K562 (cell line): ENCODE measurements around the gene TALDO1. TPM values are rescaled to one million over a fixed set of nuclear protein-coding genes. Genes with fewer than 3 reads are reported as not detected.

Experiments
- ATAC-seq: fragments of 200-7000 bp; cut with Tn5 transposase; 3 replicates; pipeline ENCODE4 v1.9.1; 2020; ENCODE audit warnings: moderate library complexity
- BruUV-seq: library from RNA; stranded (reverse); fragments of 400-500 nt; replicated peaks from 2 replicates; lab custom pipeline; 2021; lab: Mats Ljungman, UMichigan
- CTCF ChIA-PET: fragments of 300-600 bp; formaldehyde crosslinking; extraction: SDS; loops from one replicate; lab custom pipeline; 2021; ENCODE audit warnings: low intra/inter-chr PET ratio; lab: Yijun Ruan, JAX
- POLR2A ChIA-PET: fragments of 300-600, 350-650 bp; sonication (Branson Sonifier 250); formaldehyde crosslinking; extraction: SDS; loops from one replicate; lab custom pipeline; 2021; ENCODE audit warnings: antibody characterized with exemption, inconsistent platforms; lab: Yijun Ruan, JAX
- DNase-seq, 4 experiments: peaks; one replicate each; pipeline versions ENCODE4 v3.0.0 to v3.0.0-alpha.2; 2011 to 2018; ENCODE audit warnings: low spot score in 3 of 4, mixed read lengths in 3 of 4; ENCODE audit errors: extremely low read depth in 1 of 4
- FAIRE-seq: peaks from 2 replicates; lab custom pipeline; 2011; peaks lifted over from hg19 to GRCh38; lab: Jason Lieb, UNC
- H2AFZ ChIP-seq: 2 replicates; pipeline ENCODE4 v1.6.0; 2011; ENCODE audit warnings: low read depth, low read length, control low read depth, inconsistent platforms
- H3K27ac ChIP-seq: fragments of 200-600 bp; 3 replicates; pipeline ENCODE4 v1.8.0; 2011; ENCODE audit warnings: low read depth, mild to moderate bottlenecking, control low read depth, inconsistent platforms, low read length, moderate library complexity, mixed read lengths; ENCODE audit errors: extremely low read depth
- H3K27me3 ChIP-seq, 2 experiments: fragments of 300-600 bp in 1 of 2; 2 replicates in 1 of 2; 3 replicates in 1 of 2; pipeline versions ENCODE4 v1.6.0 to v1.8.0; 2011; ENCODE audit warnings: inconsistent platforms in 2 of 2, low read length in 2 of 2, mild to moderate bottlenecking in 1 of 2, mixed read lengths in 1 of 2, moderate library complexity in 1 of 2; ENCODE audit not compliant: control insufficient read depth in 2 of 2, insufficient read depth in 2 of 2
- H3K36me3 ChIP-seq: fragments of 300-600 bp; 3 replicates; pipeline ENCODE4 v1.8.0; 2011; ENCODE audit warnings: mild to moderate bottlenecking, low read length, inconsistent platforms; ENCODE audit not compliant: control insufficient read depth, insufficient read depth
- H3K4me1 ChIP-seq, 2 experiments: fragments of 200-600 bp in 1 of 2; replicated peaks in 1 of 2; 2 replicates in 1 of 2; 3 replicates in 1 of 2; pipeline versions ENCODE4 v1.5.1 to v1.8.0; 2011; ENCODE audit warnings: inconsistent platforms in 2 of 2, low read length in 2 of 2, mild to moderate bottlenecking in 1 of 2, mixed read lengths in 1 of 2, moderate library complexity in 1 of 2; ENCODE audit not compliant: control insufficient read depth in 2 of 2, insufficient read depth in 2 of 2
- H3K4me2 ChIP-seq: 2 replicates; pipeline ENCODE4 v1.6.1; 2011; ENCODE audit warnings: low read length, control low read depth, inconsistent platforms, mixed read lengths; ENCODE audit not compliant: insufficient read depth
- H3K4me3 ChIP-seq: fragments of 200-600 bp; sonication (generic), shearing (Covaris generic); 2 replicates; pipeline ENCODE4 v1.5.1; 2016; ENCODE audit warnings: control low read depth, inconsistent platforms
- H3K79me2 ChIP-seq: fragments of 200-600 bp; 3 replicates; pipeline ENCODE4 v1.8.0; 2011; ENCODE audit warnings: low read length, inconsistent platforms; ENCODE audit not compliant: control insufficient read depth, insufficient read depth
- H3K9ac ChIP-seq, 2 experiments: 2 replicates each; pipeline versions ENCODE4 v1.6.0 to v1.6.1; 2011; ENCODE audit warnings: low read depth in 2 of 2, low read length in 2 of 2, control low read depth in 1 of 2, inconsistent platforms in 1 of 2, mild to moderate bottlenecking in 1 of 2, mixed read lengths in 1 of 2; ENCODE audit not compliant: insufficient read depth in 1 of 2
- H3K9me1 ChIP-seq: one replicate; pipeline ENCODE4 v1.6.0; 2011; ENCODE audit warnings: inconsistent platforms, mild to moderate bottlenecking, low read length, moderate library complexity; ENCODE audit not compliant: control insufficient read depth, insufficient read depth
- H3K9me3 ChIP-seq: replicated peaks from 2 replicates; pipeline ENCODE4 v1.5.1; 2011; ENCODE audit warnings: low read depth, low read length, inconsistent platforms; ENCODE audit not compliant: control insufficient read depth, insufficient read depth
- H4K20me1 ChIP-seq: replicated peaks from 2 replicates; pipeline ENCODE4 v1.6.1; 2011; ENCODE audit warnings: low read length, inconsistent platforms, mixed read lengths; ENCODE audit not compliant: control insufficient read depth, insufficient read depth
- BHLHE40 ChIP-seq: IDR thresholded peaks from 2 replicates; pipeline ENCODE4 v1.6.1; 2011; ENCODE audit warnings: low read length, improper control_type of control experiment
- MYBL2 ChIP-seq, 2 experiments: fragments of 450-650 bp in 1 of 2; sonication (generic) in 1 of 2; formaldehyde crosslinking in 1 of 2; IDR thresholded peaks; 2 replicates each; pipeline versions ENCODE4 v1.6.1 to v1.8.1; 2017 to 2022; ENCODE audit warnings: borderline replicate concordance in 1 of 2, inconsistent platforms in 1 of 2, low read depth in 1 of 2, mild to moderate bottlenecking in 1 of 2, missing genetic modification reagents in 1 of 2, moderate library complexity in 1 of 2
- NCOA6 ChIP-seq: fragments of 450-650 bp; IDR thresholded peaks from 2 replicates; pipeline ENCODE4 v1.6.1; 2017; ENCODE audit warnings: mild to moderate bottlenecking
- NONO ChIP-seq, 2 experiments: fragments of 200-400 bp in 1 of 2; fragments of 450-650 bp in 1 of 2; formaldehyde crosslinking in 1 of 2; IDR thresholded peaks; 2 replicates each; pipeline ENCODE4 v1.6.1; 2017; ENCODE audit warnings: low read depth in 2 of 2, mild to moderate bottlenecking in 2 of 2, moderate library complexity in 2 of 2, low read length in 1 of 2
- POLR2A ChIP-seq: fragments of 450-650 bp; conservative IDR thresholded peaks from 2 replicates; pipeline ENCODE4 v1.6.1; 2016
- PRPF4 ChIP-seq: fragments of 200-400 bp; formaldehyde crosslinking; IDR thresholded peaks from one replicate; pipeline ENCODE4 v1.6.1; 2017; ENCODE audit warnings: low read length, low read depth, mild to moderate bottlenecking; ENCODE audit not compliant: insufficient read depth, poor library complexity, severe bottlenecking
- RBFOX2 ChIP-seq: fragments of 200-400 bp; formaldehyde crosslinking; IDR thresholded peaks from 2 replicates; pipeline ENCODE4 v1.6.1; 2017; ENCODE audit warnings: low read depth, mild to moderate bottlenecking, low read length, moderate library complexity
- TAF7 ChIP-seq: fragments of 450-650 bp; IDR thresholded peaks from 2 replicates; pipeline ENCODE4 v1.6.1; 2016; ENCODE audit warnings: missing genetic modification characterization, missing compliant biosample characterization
- TOE1 ChIP-seq, 2 experiments: fragments of 450-650 bp in 1 of 2; sonication (generic) in 1 of 2; formaldehyde crosslinking in 1 of 2; IDR thresholded peaks; 2 replicates each; pipeline versions ENCODE4 v1.7.1 to v1.8.0; 2016 to 2022; ENCODE audit warnings: borderline replicate concordance in 2 of 2, mild to moderate bottlenecking in 2 of 2, antibody characterized with exemption in 1 of 2, inconsistent platforms in 1 of 2, low read depth in 1 of 2, missing genetic modification reagents in 1 of 2, moderate library complexity in 1 of 2
- ZKSCAN3 ChIP-seq: fragments of 250-450 bp; sonication (Bioruptor Pico); IDR thresholded peaks from 2 replicates; pipeline ENCODE4 v1.4.0; 2020
- ZNF354B ChIP-seq: fragments of 250-450 bp; sonication (Bioruptor Pico); IDR thresholded peaks from 2 replicates; pipeline ENCODE4 v1.4.0; 2020
- ZNF764 ChIP-seq: fragments of 250-450 bp; sonication (Bioruptor Pico); IDR thresholded peaks from 2 replicates; pipeline ENCODE4 v1.4.0; 2020; ENCODE audit warnings: low read depth, mild to moderate bottlenecking, moderate library complexity
- WGBS: fragments of 100-300 bp; shearing (Covaris generic); methylation state at CpG from one replicate; pipeline ENCODE4 v1.1.6; 2016; ENCODE audit warnings: low coverage, mixed read lengths; ENCODE audit not compliant: insufficient coverage; ENCODE audit errors: missing lambda C conversion rate; 5-methylcytosine and 5-hydroxymethylcytosine counted together
- in situ Hi-C: fragments of 300-500 bp; cut with MboI; formaldehyde crosslinking; loops from 4 replicates; pipeline ENCODE4 v1.15.0; 2018; ENCODE audit warnings: inconsistent platforms, mixed read lengths
- intact Hi-C: fragments of 100-400 bp; cut with micrococcal nuclease; formaldehyde crosslinking; loops from 2 replicates; pipeline ENCODE4 v1.14.2; 2022
- polyA plus RNA-seq, 8 experiments: library from polyadenylated mRNA; depleted of rRNA in 4 of 8; stranded (reverse) in 5 of 8; unstranded in 3 of 8; fragments of >200 nt; fragmentation: Nextera tagmentation in 2 of 8; fragmentation: Illumina TruSeq in 1 of 8; extraction: Ambion mirVana in 2 of 8; extraction: Trizol in 1 of 8; gene quantifications; 2 replicates each; pipeline versions ENCODE4 v1.2.1 to v1.2.3, GENCODE V29; 2011 to 2014; ENCODE audit warnings: inconsistent platforms in 1 of 8, missing spikeins in 1 of 8
- total RNA-seq, 7 experiments: library from RNA; depleted of rRNA in 6 of 7; stranded (reverse); fragments of >200 nt in 6 of 7; fragmentation: Illumina TruSeq in 2 of 7; extraction: Trizol in 2 of 7; gene quantifications; 2 replicates each; pipeline versions ENCODE4 v1.2.1 to v1.2.3, GENCODE V29; 2011 to 2021; ENCODE audit warnings: low replicate concordance in 1 of 7
- TF ChIP-seq, protein P1 (sequence below): sonication (generic); formaldehyde crosslinking; IDR thresholded peaks from 2 replicates; pipeline ENCODE4 v1.8.0; 2022; ENCODE audit warnings: mild to moderate bottlenecking, low read depth, missing genetic modification reagents
- TF ChIP-seq, protein P2 (sequence below): fragments of 250-450 bp; sonication (Bioruptor Pico); IDR thresholded peaks from 2 replicates; pipeline ENCODE4 v1.8.0; 2022; ENCODE audit warnings: moderate library complexity, mild to moderate bottlenecking, inconsistent platforms

Gene TALDO1
- total and polyA plus RNA-seq, 9 of the 15 experiments (the other 6 are each of a cell fraction or from before 2014, with no cell fraction given): 260 to 541 (median 441) TPM

DNA sequence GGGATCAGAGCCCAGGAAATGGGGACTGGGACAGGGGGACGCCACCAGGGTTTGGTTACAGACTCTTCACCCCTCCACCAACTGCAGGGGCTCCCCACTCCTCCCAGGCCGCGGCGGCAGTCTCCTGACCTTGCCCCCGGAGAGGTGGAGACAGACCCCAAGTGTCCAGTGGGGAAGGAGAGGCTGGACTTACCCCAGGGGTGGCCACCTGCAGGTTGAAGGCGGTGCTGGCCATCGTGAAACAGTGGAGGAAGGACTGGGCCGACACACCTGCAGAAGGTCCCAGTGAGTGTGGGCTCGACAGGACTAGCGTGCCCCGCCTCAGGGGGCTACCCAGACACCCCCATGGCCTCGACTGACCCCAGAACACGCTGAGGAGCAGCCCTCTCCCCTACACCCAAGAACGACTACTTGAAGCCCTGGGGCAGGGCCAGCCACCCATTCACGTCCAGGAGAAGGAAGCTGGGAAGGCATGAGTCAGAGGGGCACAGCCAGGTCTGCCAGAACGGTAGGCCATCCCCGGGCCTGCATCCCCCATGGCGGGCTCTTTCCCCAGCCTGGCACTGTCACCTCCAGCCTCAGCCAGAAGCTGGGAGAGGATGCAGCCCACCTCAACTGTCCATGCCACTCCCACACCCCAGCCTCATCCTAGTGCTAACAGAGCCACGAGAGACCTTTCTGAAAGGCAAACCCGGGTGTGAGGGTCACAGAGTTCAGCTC is 27.8 kb downstream of the TALDO1 start (continued):
- TF ChIP-seq, protein P1, sequence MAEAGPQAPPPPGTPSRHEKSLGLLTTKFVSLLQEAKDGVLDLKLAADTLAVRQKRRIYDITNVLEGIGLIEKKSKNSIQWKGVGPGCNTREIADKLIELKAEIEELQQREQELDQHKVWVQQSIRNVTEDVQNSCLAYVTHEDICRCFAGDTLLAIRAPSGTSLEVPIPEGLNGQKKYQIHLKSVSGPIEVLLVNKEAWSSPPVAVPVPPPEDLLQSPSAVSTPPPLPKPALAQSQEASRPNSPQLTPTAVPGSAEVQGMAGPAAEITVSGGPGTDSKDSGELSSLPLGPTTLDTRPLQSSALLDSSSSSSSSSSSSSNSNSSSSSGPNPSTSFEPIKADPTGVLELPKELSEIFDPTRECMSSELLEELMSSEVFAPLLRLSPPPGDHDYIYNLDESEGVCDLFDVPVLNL (CRISPR knock-in tag): 0 out of 2 replicates have a peak, but pooled peaks have one; percentile 45
- TF ChIP-seq PRPF4 (no peak), NONO (IDR thresholded peaks at IDR 0.05; ENCODE audit: low read depth in 2 of 2, low read length in 1 of 2) (no peak)

DNA sequence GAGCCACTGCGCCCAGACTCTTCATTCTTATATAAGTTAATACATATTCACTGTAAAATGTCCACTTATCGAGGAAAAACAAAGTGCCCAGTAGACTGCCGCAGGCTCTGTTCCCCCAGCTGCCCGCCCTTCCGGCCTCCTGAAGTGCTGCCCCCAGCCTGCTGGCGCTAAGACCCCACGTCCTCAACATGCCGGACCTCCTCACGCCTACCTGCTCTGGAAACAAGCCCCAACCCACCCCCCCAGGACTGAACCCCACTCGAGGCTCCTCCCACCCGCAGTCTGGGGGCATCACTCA is 28.9 kb downstream of the TALDO1 start:
- Histone ChIP-seq H3K4me1 (peaks cover 16 to 91% of the 10 kb centered on the region in 2 experiments), H3K36me3 (peaks cover 59% of the 10 kb centered on the region), H3K79me2 (peaks cover 76% of the 10 kb centered on the region), H3K27me3 (no peaks in the 10 kb centered on the region), H4K20me1 (peaks cover 28% of the 10 kb centered on the region), H3K9me3 (no peaks in the 10 kb centered on the region; the same call in 1 of the 2 replicates), H3K27ac (peak overlapping the region; percentile 76), H2AFZ (no peak overlapping the region), H3K9me1 (peaks cover 6% of the 10 kb centered on the region), H3K4me3 (peak overlapping the region; percentile 81), H3K9ac (peak overlapping the region; percentile 77 to 98), H3K4me2 (peak overlapping the region; percentile 84)
- DNase-seq (peak in 1 of 4 experiments; percentile 47), FAIRE-seq (no peak), ATAC-seq (peak; percentile 11)
- ChIA-PET CTCF (interaction anchor here (0.5 kb wide), 1 partner anchor 22 kb away, joined by 3 read pairs; the partner anchor contains the start of gene SLC25A22), POLR2A (interaction anchor here (0.6 to 1.7 kb wide), 6 partner anchors 9 to 20 kb away, joined by 3 to 9 read pairs (median 4); no protein-coding TSS in a partner anchor)
- 5% methylated on average over 10 of the region's 11 CpGs for WGBS
- no TSS peak for BruUV-seq
- intact Hi-C loops (no loop called here), in situ Hi-C loops (no loop called here)
- TF ChIP-seq ZNF354B (CRISPR knock-in tag) (no peak), RBFOX2 (no peak), TAF7 (no peak), ZNF764 (no peak), BHLHE40 (no peak), POLR2A (0 out of 2 replicates have a peak, but pooled peaks have one; percentile 28), NCOA6 (no peak), ZKSCAN3 (CRISPR knock-in tag) (no peak), MYBL2 (IDR thresholded peaks at IDR 0.05; ENCODE audit: low read depth) (no peak), MYBL2 (CRISPR knock-in tag; IDR thresholded peaks at IDR 0.05; ENCODE audit: borderline replicate concordance) (no peak), TOE1 (IDR thresholded peaks at IDR 0.05; ENCODE audit: borderline replicate concordance) (no peak), TOE1 (CRISPR knock-in tag; IDR thresholded peaks at IDR 0.05; ENCODE audit: borderline replicate concordance, low read depth) (no peak)
- TF ChIP-seq, protein P2, sequence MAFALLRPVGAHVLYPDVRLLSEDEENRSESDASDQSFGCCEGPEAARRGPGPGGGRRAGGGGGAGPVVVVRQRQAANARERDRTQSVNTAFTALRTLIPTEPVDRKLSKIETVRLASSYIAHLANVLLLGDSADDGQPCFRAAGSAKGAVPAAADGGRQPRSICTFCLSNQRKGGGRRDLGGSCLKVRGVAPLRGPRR (CRISPR knock-in tag): no peak
